HG03060 (cell line): ENCODE data around the gene SCAI.
"Not testable (repeated sequence)": the region's sequence is repeated elsewhere in the genome, so short reads cannot be mapped to it uniquely, and the experiment has no call there.

Experiments used
- ATAC-seq: cut with Tn5 transposase; IDR thresholded peaks from one replicate; pipeline ENCODE4 v1.9.1; 2021; ENCODE audit warnings: low read depth, moderate number of reproducible peaks; ENCODE audit not compliant: unreplicated experiment

SCAI gene

GRCh38 chr9:125108541-125108940 lies 34.8 kb downstream of the SCAI start:
- ATAC-seq, result not testable (repeated sequence)

- ATAC-seq, result no peak
These were observed 36.9 kb downstream of the SCAI start for GRCh38 chr9:125106285-125106893.

DNA sequence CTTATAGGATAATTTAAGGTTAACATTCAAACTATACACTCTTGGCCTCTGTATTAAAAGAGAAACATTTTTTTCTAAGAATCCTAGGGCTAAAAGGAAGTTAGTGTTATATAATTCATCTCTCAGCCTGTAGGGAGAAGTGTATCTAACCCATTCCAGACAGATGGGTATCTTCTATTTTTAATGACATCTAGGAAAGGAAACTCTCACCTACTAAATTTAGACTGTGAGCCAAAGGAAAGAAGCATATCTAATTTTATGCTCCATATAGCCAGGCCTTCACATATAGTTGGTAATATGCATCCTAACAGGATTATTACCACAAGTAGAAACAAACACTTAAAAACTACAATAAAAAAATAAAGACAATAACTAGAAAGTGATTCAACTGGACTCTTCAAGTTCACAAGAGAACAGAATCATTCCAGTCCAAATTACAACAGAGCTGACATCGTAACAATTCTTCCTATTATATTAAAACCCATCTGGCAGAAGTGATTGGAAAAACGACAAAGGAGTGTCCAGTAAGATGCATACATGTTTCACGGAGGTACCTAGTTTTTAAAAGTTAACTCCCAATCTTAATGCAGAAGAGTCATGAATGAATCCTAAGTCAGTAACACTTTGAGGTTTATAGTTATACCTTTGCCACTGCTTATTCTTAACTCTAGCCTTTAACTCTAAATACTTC lies 39.4 kb downstream of the SCAI start:
- no peak for ATAC-seq

- no peak for ATAC-seq
These were observed 40.3 kb downstream of the SCAI start for GRCh38 chr9:125103021-125103420.

GRCh38 chr9:125100822-125101221 lies 42.5 kb downstream of the SCAI start:
- ATAC-seq, result no peak

GRCh38 chr9:125099816-125100215 lies 43.5 kb downstream of the SCAI start:
- no peak for ATAC-seq

DNA sequence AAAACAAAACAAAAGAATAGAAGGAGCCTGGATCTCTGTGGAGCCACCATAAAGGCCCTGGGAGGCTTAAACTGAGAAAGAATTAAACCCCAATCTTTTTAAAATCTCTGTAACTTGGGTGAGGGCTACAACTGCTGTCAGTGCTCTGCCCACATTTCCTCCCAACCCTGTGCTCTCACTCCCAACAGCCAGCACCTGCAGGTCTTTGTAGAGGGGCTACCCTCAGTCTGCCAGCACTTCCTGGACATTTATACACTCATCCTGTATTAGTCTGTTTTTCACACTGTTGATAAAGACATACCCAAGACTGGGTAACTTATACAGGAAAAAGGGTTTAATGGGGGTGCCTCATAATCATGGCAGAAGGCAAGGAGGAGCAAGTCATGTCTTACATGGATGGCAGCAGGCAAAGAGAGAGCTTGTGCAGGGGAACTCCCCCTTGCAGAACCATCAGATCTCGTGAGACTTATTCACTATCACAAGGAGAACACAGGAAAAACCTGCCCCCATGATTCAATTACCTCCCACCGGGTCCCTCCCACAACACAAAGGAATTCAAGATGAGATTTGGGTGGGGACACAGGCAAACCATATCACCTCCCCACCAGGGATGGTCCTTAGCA lies 47.4 kb downstream of the SCAI start:
- ATAC-seq, result no peak

GRCh38 chr9:125091121-125091520 lies 52.2 kb downstream of the SCAI start:
- ATAC-seq, result no peak

GRCh38 chr9:125089331-125089730 lies 54.0 kb downstream of the SCAI start:
- ATAC-seq, result no peak

DNA sequence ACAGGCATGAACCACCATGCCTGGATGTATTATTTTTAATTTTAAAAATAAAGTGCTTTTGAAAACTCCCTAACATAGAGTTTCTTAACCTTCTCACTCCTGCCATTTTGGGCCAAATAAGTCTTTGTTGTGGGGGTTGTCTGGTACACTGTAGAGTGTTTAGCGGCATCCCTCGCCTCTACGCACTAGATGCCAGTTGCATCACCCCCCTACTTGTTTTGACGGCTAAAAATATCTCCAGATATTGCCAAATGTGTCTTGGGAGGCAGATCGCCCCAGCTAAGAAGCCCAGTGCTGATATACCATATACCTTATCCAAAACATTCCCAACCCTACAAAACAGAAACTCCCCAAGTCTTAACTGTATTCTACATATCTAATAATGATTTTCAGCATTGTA lies 54.6 kb downstream of the SCAI start:
- no peak for ATAC-seq

GRCh38 chr9:125085703-125086477 lies 57.4 kb downstream of the SCAI start:
- no peak for ATAC-seq

- not testable (repeated sequence) for ATAC-seq
These were observed 61.1 kb downstream of the SCAI start for GRCh38 chr9:125082197-125082596.

DNA sequence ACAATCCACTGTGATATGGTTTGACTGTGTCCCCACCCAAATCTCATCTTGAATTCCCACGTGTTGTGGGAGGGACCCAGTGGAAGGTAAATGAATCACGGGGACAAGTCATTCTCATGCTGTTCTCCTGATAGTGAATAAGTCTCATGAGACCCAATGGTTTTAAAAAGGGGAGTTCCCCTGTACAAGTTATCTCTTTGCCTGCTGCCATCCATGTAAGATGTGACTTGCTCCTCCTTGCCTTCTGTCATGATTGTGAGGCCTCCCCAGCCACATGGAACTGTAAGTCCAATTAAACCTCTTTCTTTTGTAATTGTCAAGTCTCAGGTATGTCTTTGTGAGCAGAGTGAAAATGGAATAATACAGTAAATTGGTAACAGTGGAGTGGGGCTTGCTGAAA lies 62.5 kb downstream of the SCAI start:
- ATAC-seq, result not testable (repeated sequence)

DNA sequence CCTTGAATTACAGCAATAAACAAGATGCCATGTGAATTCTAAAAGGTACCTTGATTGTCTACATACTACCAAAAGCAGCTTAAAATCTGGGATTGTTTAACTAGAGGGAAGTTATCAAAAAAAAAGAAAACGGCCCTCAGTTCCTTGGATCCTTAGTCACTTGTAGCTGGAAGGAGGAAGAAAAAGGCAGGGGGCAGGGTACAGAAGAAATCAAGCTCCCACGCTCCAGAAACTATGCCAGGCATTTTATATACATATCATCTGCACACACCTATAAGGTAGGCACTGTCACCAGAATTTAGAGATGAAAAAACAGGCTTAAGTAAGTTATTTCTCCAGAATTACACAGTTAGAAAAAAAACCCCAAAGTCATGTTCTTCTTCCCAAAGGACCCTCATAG lies 63.4 kb downstream of the SCAI start:
- ATAC-seq, result no peak

DNA sequence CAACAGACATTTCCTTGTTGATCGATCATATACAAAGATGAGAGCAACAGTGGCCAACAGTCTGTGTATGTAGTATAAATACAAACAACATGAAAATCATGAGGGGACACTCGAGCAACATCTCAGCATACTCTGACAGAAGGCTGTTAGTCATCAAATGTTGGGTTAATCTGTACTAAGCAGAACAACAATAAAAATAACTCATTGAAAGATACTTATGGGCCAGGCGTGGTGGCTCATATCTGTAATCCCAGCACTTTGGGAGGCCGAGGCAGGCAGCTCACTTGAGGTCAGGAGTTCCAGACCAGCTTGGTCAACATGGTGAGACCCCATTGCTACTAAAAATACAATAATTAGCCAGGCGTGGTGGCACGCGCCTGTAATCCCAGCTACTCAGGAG lies 67.3 kb downstream of the SCAI start:
- ATAC-seq, result no peak

DNA sequence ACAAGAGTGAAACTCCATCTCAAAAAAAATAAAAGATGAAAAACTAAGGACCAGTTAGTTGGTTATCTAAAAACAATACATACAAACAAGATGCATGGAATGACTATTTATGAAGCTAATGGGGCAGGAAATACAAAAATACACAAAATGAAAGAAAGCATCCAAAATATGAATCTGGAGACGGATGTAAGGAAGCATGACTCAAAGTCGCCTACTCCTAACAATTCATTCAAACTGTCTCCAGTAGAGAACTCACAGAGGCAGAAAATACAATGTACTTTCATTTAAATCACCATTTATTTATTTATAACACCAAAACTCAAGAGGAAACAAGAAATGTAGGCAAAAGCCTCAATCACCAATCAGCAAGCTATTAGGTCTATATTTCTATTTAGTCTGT lies 68.4 kb downstream of the SCAI start:
- ATAC-seq, result no peak

DNA sequence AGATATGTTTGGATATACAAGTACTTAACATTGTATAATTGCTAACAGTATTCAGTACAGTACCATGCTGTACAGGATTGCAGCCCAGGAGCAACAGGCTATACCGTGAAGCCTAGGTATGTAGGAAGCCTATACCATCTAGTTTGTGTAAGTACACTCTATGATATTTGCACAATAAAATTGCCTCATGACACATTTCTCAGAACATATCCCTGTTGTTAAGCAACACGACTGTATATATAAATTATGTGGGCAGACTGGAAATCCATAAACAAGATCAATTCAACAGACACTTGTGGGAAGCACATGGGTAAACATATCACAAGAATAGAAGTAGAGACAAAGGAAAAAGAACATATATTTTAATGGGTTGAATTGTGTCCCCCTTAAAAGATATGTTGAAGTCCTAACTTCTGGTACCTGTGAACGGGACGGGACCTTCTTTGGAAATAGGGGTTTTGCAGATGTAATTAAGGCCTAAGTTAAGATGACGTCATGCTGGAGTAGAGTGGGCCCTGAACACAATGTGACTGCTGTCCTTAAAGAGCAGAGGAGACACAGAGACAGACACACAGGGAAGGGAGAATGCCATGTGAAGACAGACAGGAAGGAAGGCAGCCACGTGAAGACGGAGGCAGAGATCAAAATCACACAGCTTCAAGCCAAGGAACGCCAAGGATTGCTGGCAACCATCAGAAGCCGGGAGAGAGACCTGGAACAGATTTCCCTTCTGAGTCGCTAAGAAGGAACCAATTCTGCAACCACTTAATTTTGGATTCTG lies 76.3 kb downstream of the SCAI start:
- ATAC-seq, result no peak

- no peak for ATAC-seq
These were observed 81.9 kb downstream of the SCAI start for GRCh38 chr9:125061391-125061790.

DNA sequence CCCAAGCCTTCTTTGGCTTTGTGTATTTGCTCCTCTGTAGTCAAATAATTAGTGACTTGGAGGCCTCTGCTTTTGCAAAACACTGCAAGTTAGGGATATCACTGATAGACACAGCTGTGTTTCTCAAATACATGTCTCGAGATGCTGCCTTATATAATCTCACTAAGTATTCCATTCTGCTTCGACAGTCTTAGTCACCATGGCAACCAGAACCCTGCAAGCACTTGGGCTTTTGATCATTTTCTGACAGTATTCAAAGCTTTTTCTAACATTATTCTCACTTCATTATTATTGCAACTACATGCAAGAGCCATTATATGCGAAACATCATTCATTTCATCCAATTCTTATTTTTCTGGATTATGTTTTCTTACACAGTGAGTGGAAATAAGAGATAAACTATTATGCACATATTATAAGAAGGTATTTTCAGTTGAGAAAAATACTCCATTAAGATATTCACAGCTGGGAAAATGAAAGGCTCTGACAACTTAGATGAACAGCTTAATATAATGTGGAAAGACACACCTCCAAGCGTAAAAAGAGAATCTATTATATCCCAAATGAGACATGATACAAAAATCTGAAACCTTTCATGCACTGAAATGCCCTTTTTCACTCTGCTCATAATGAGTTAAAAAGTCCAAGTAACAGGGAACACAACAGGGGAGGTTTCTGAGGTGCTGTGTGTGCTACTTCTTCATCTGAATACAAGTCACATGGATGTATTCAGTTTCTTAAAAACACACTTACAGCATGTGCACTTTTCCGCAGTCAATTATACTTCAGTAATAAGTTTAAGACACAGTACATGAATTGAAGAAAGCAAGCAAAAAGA lies 93.9 kb downstream of the SCAI start:
- no peak for ATAC-seq

- ATAC-seq, result no peak
These were observed 99.7 kb downstream of the SCAI start for GRCh38 chr9:125043631-125044030.
